ENCODE measurements around the gene EVL.

The EVL gene

GRCh38 chr14:100067971-100068959 is 3.0 kb downstream of the EVL start:
- no peak for DNase-seq

- DNase-seq, result no peak
Measured at GRCh38 chr14:100069161-100069800, 4.1 kb downstream of the EVL start.

- DNase-seq, result no peak
Measured at GRCh38 chr14:100070310-100070709, 5.1 kb downstream of the EVL start.

- no peak for DNase-seq
Measured at GRCh38 chr14:100071545-100071944, 6.3 kb downstream of the EVL start.

GRCh38 chr14:100072783-100073346 is 7.6 kb downstream of the EVL start:
- no peak for DNase-seq

- no peak for DNase-seq
Measured at GRCh38 chr14:100073576-100074430, 8.6 kb downstream of the EVL start.

- no peak for DNase-seq
Measured at GRCh38 chr14:100074431-100075100, 9.3 kb downstream of the EVL start.

- no peak for DNase-seq
Measured at GRCh38 chr14:100075681-100076080, 10.5 kb downstream of the EVL start.

GRCh38 chr14:100076133-100076532 is 10.9 kb downstream of the EVL start:
- no peak for DNase-seq

- no peak for DNase-seq
Measured at GRCh38 chr14:100076606-100077005, 11.4 kb downstream of the EVL start.

- no peak for DNase-seq
Measured at GRCh38 chr14:100077441-100077840, 12.2 kb downstream of the EVL start.

GRCh38 chr14:100078216-100078803 is 13.1 kb downstream of the EVL start:
- DNase-seq, result no peak

- DNase-seq, result no peak
Measured at GRCh38 chr14:100078997-100079725, 13.9 kb downstream of the EVL start.

GRCh38 chr14:100079726-100080005 is 14.4 kb downstream of the EVL start:
- no peak for DNase-seq

GRCh38 chr14:100080206-100080605 is 15.0 kb downstream of the EVL start:
- no peak for DNase-seq

- DNase-seq, result no peak
Measured at GRCh38 chr14:100081997-100082625, 16.9 kb downstream of the EVL start.

- DNase-seq, result no peak
Measured at GRCh38 chr14:100082723-100083122, 17.5 kb downstream of the EVL start.

- DNase-seq, result no peak
Measured at GRCh38 chr14:100083706-100084105, 18.5 kb downstream of the EVL start.

GRCh38 chr14:100084591-100084990 is 19.4 kb downstream of the EVL start:
- DNase-seq, result no peak

GRCh38 chr14:100085462-100085861 is 20.2 kb downstream of the EVL start:
- no peak for DNase-seq

- no peak for DNase-seq
Measured at GRCh38 chr14:100086361-100086760, 21.1 kb downstream of the EVL start.
